Islet of Langerhans (tissue), 1 donor: ENCODE measurements around the gene ETS1.

Source experiments
- FAIRE-seq: peaks from one replicate; lab custom pipeline; 2011; peaks lifted over from hg19 to GRCh38; lab: Jason Lieb, UNC

Gene ETS1

GRCh38 chr11:128593281-128593680 lies 5.9 kb upstream of the ETS1 start:
- FAIRE-seq = no peak

DNA sequence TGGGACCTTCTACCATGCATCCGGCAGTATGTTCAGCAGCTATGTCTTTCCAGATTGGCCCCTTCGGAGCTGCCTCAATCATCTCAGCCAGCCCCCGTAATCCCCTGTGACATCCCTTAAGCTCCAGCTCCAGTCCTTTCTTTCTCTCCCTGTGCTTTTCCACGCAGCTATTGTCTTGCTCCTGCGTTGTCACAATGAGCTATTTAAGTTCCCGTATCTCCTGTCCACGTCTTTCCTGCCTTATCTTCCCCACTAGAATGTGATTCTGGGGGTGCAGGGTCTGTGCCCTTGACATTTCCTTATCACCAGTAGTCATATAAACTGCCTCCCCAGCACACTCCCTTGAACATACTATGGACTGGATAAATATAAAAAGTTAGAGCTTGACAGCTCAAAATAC lies 5.1 kb upstream of the ETS1 start:
- FAIRE-seq = no peak

DNA sequence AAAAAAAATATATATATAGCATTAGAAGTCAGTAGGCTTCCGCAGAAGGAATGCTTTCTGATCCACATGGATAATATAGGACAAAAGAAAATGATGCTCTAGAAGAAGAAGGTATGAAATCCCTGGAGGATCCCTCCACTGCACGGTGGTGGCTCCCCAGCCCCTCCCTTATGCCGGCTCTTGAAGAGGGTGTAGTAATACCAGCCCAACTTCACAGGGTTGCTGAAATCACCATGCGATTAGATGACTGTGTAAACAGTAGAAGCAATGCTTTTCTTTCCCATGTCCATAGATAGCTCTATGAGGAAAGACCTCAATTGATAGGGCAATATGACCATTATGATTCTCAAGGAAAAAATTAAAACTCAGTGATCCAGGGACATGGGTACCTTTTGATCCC lies 3.2 kb upstream of the ETS1 start:
- FAIRE-seq = no peak

DNA sequence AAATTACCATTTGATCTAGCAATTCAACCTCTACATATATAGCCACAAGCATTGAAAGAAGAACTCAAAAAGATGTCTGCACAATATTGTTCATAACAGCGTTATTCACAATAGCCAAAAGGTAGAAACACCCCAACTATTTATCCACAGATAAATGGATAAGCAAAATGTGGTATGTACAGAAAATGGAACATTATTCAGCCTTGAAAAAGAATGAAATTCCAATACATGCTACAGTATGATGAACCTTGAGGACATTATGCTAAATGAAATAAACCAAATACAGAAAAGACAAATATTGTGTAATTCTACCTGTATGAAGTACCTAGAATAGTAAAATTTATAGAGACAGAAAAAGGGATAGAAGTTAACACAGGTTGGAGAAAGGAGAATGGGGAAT lies 2.6 kb upstream of the ETS1 start:
- FAIRE-seq = no peak

GRCh38 chr11:128588093-128588492 lies 735 bp upstream of the ETS1 start:
- no peak for FAIRE-seq

- no peak for FAIRE-seq
Observed at GRCh38 chr11:128586689-128587088, 669 bp downstream of the ETS1 start.

DNA sequence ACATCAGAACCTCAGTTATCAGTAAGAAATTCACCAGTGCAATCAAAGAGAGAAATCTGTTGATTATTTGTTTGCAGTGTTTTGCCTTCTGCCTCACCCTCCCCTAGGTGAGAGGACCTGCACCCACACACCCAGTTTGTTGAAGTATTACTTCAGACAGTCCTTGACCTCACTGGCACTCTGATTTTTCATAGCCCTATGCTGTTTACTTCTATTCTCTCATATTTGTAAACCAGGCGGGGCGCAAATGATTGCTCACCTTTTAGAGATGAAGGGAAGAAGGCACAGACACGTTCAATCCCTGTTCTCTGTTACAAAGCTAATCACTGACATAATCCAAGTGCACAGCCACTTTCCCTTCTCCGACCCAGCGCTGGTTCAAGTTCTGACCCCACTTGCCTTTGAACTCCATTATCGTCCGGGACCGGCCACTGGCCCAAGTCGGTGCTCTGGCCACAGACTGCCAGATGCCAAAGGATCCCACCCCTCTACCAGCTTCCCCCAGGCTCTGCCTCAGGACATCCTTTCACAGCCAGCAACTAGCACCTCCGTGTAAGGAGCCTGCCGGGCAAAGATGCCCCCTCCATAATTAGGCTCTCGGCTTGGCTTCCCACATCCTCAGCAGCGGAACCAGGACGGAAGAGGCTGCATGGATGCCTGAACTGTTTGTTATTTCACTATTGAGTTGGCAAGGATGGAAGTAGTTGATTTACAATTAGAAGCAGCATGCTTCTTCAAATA lies 1.7 kb downstream of the ETS1 start:
- FAIRE-seq = no peak

DNA sequence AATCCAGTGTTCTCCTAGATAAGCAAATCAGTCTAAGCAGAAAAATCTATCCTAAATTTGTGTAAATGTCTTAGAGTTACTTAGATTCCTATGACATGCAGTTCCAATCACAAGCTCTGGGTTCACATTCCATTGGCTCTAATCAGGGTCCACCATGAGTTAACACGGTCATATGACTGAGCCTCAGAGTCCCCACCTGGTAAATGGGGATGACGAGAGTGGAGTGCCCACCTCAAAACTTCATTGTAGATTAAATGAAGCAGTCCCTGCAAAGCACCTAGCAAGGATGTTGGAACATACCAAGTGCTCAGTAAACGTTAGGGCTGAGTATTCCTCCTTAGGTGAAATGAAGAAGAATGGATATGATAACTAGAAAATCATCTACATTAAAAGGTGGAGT lies 3.1 kb downstream of the ETS1 start:
- FAIRE-seq = no peak

- no peak for FAIRE-seq
Observed at GRCh38 chr11:128582496-128583366, 4.6 kb downstream of the ETS1 start.

GRCh38 chr11:128581561-128582272 lies 5.6 kb downstream of the ETS1 start:
- FAIRE-seq = no peak

GRCh38 chr11:128580612-128581011 lies 6.7 kb downstream of the ETS1 start:
- FAIRE-seq = no peak

- no peak for FAIRE-seq
Observed at GRCh38 chr11:128579798-128580504, 7.4 kb downstream of the ETS1 start.

DNA sequence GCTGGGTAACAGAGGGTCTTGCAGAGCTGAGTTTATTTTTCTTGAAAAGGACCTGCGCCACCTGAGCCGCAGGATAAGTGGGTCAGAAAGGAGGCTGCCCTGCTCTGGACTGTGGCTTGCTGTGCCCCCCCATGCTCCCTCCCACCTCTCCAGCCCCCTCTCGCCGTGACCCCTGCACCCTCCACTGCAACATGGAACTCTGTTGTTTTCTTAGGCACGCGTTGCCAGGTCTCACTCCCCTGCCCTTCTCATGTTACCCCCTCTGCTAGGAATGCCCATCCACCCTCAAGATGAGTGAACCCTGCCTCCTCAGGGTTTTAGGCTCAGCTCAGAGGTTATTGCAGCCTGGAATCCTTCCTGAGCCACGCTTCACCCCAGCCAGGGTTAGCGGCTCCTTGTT lies 10.8 kb downstream of the ETS1 start:
- FAIRE-seq = no peak

DNA sequence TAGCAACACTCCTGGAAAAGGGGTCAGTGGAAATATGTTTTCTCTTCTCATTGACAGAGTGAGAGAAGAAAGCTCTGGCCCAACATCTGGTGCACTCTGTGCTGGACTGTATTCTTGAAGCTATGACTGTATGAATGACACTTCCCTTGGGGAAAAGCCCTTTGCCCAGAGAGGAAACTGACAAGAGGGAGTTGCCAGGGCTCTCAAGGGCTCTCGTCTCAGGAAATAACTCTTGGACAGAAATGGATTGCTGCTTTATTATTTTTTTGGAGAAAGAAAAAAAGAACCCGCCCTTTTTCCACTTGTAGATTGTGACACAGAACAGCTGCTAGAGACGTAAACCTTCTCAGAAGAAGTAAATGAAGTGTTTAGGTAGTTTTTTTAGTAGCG lies 11.4 kb downstream of the ETS1 start:
- FAIRE-seq = no peak

DNA sequence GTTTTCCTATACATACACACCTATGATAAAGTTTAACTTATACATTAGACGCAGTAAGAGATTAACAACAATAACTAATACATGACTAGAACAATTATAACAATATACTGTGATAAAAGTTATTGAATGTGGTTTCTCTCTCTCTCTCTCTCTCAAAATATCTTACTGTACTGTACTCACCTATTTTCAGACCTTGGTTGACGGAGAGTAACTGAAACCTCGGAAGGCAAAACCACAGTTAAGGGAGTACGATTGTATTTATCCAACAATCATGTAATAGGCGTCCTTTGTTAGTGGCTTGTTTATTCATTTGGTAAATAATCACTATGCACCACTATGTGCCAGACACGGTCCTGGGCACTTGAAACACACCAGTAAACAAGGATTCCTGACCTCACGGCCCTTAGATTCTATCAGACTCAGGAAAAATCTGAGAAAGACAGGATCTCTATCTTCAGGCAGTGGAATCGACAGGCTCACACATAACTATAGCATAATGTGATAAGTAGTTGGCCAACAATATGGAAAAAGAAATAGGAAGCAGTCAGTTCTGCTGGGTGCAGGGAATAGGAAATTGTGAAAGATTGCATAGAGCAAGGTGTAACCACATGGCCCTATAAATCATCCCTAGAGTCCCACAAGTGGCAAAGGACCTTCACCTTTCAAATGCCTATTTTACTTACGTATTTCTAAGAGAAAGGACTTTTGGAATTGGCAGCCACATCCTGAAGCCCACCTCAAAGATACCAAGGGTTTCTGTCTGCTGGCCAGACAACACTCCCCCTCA lies 12.0 kb downstream of the ETS1 start:
- no peak for FAIRE-seq

- no peak for FAIRE-seq
Observed at GRCh38 chr11:128574576-128575011, 12.8 kb downstream of the ETS1 start.

DNA sequence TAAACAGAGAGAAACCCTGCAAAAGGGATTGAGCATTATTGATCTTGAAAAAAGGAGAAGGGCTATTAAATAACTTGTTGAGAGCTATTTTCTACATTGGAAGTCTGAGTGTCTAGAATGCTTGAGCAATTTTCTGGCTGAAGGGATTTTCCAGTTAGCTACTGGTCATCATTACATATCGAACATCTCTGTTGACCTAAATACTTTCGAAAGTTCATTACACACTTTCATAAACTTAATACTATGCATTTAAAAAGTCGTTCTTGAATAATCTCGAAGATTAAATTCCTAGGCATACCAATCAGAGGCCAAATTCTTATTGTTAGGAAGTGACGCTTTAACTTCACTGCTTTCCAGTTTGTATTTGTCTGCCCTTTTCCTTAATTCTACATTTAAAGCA lies 13.7 kb downstream of the ETS1 start:
- FAIRE-seq = no peak

DNA sequence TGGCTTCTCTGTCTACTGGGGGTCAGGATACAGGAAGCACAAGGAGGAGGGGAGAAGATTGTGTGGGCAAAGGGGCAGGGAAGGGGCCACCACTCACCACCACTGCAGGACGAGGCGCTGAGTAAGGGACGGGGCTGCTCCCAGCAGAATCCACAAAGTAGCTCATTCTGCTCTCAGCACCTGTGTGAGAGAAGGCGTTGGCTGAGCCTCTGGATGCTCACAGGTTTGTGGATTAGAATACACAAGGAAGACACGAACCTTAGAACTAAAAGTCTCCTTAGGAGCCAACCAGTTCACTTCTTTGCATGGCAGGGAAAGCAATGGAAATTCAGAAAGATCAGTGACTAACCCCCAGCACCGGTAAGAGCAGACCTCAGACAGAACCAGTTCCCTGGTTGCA lies 14.4 kb downstream of the ETS1 start:
- no peak for FAIRE-seq

- FAIRE-seq = no peak
Observed at GRCh38 chr11:128570632-128571031, 16.7 kb downstream of the ETS1 start.

GRCh38 chr11:128569291-128569690 lies 18.1 kb downstream of the ETS1 start:
- no peak for FAIRE-seq

- no peak for FAIRE-seq
Observed at GRCh38 chr11:128568166-128568778, 19.1 kb downstream of the ETS1 start.
